K562 (cell line): ENCODE data around the gene MYO10. TPM values are rescaled to one million over a fixed set of nuclear protein-coding genes. Genes with fewer than 3 reads are reported as not detected.

ENCODE experiments used
- ATAC-seq: fragments of 200-7000 bp; cut with Tn5 transposase; 3 replicates; pipeline ENCODE4 v1.9.1; 2020; ENCODE audit warnings: moderate library complexity
- BruUV-seq: library from RNA; stranded (reverse); fragments of 400-500 nt; replicated peaks from 2 replicates; lab custom pipeline; 2021; lab: Mats Ljungman, UMichigan
- CTCF ChIA-PET: fragments of 300-600 bp; formaldehyde crosslinking; extraction: SDS; loops from one replicate; lab custom pipeline; 2021; ENCODE audit warnings: low intra/inter-chr PET ratio; lab: Yijun Ruan, JAX
- POLR2A ChIA-PET: fragments of 300-600, 350-650 bp; sonication (Branson Sonifier 250); formaldehyde crosslinking; extraction: SDS; loops from one replicate; lab custom pipeline; 2021; ENCODE audit warnings: antibody characterized with exemption, inconsistent platforms; lab: Yijun Ruan, JAX
- DNase-seq, 4 experiments: peaks; one replicate each; pipeline versions ENCODE4 v3.0.0 to v3.0.0-alpha.2; 2011 to 2018; ENCODE audit warnings: low spot score in 3 of 4, mixed read lengths in 3 of 4; ENCODE audit errors: extremely low read depth in 1 of 4
- FAIRE-seq: peaks from 2 replicates; lab custom pipeline; 2011; peaks lifted over from hg19 to GRCh38; lab: Jason Lieb, UNC
- H2AFZ ChIP-seq: 2 replicates; pipeline ENCODE4 v1.6.0; 2011; ENCODE audit warnings: low read depth, low read length, control low read depth, inconsistent platforms
- H3K27ac ChIP-seq: fragments of 200-600 bp; 3 replicates; pipeline ENCODE4 v1.8.0; 2011; ENCODE audit warnings: low read depth, mild to moderate bottlenecking, control low read depth, inconsistent platforms, low read length, moderate library complexity, mixed read lengths; ENCODE audit errors: extremely low read depth
- H3K27me3 ChIP-seq, 2 experiments: fragments of 300-600 bp in 1 of 2; 2 replicates in 1 of 2; 3 replicates in 1 of 2; pipeline versions ENCODE4 v1.6.0 to v1.8.0; 2011; ENCODE audit warnings: inconsistent platforms in 2 of 2, low read length in 2 of 2, mild to moderate bottlenecking in 1 of 2, mixed read lengths in 1 of 2, moderate library complexity in 1 of 2; ENCODE audit not compliant: control insufficient read depth in 2 of 2, insufficient read depth in 2 of 2
- H3K36me3 ChIP-seq: fragments of 300-600 bp; 3 replicates; pipeline ENCODE4 v1.8.0; 2011; ENCODE audit warnings: mild to moderate bottlenecking, low read length, inconsistent platforms; ENCODE audit not compliant: control insufficient read depth, insufficient read depth
- H3K4me1 ChIP-seq, 2 experiments: fragments of 200-600 bp in 1 of 2; replicated peaks in 1 of 2; 2 replicates in 1 of 2; 3 replicates in 1 of 2; pipeline versions ENCODE4 v1.5.1 to v1.8.0; 2011; ENCODE audit warnings: inconsistent platforms in 2 of 2, low read length in 2 of 2, mild to moderate bottlenecking in 1 of 2, mixed read lengths in 1 of 2, moderate library complexity in 1 of 2; ENCODE audit not compliant: control insufficient read depth in 2 of 2, insufficient read depth in 2 of 2
- H3K4me2 ChIP-seq: 2 replicates; pipeline ENCODE4 v1.6.1; 2011; ENCODE audit warnings: low read length, control low read depth, inconsistent platforms, mixed read lengths; ENCODE audit not compliant: insufficient read depth
- H3K4me3 ChIP-seq: fragments of 200-600 bp; sonication (generic), shearing (Covaris generic); 2 replicates; pipeline ENCODE4 v1.5.1; 2016; ENCODE audit warnings: control low read depth, inconsistent platforms
- H3K79me2 ChIP-seq: fragments of 200-600 bp; 3 replicates; pipeline ENCODE4 v1.8.0; 2011; ENCODE audit warnings: low read length, inconsistent platforms; ENCODE audit not compliant: control insufficient read depth, insufficient read depth
- H3K9ac ChIP-seq, 2 experiments: 2 replicates each; pipeline versions ENCODE4 v1.6.0 to v1.6.1; 2011; ENCODE audit warnings: low read depth in 2 of 2, low read length in 2 of 2, control low read depth in 1 of 2, inconsistent platforms in 1 of 2, mild to moderate bottlenecking in 1 of 2, mixed read lengths in 1 of 2; ENCODE audit not compliant: insufficient read depth in 1 of 2
- H3K9me1 ChIP-seq: one replicate; pipeline ENCODE4 v1.6.0; 2011; ENCODE audit warnings: inconsistent platforms, mild to moderate bottlenecking, low read length, moderate library complexity; ENCODE audit not compliant: control insufficient read depth, insufficient read depth
- H3K9me3 ChIP-seq: replicated peaks from 2 replicates; pipeline ENCODE4 v1.5.1; 2011; ENCODE audit warnings: low read depth, low read length, inconsistent platforms; ENCODE audit not compliant: control insufficient read depth, insufficient read depth
- H4K20me1 ChIP-seq: replicated peaks from 2 replicates; pipeline ENCODE4 v1.6.1; 2011; ENCODE audit warnings: low read length, inconsistent platforms, mixed read lengths; ENCODE audit not compliant: control insufficient read depth, insufficient read depth
- CBX5 ChIP-seq: IDR thresholded peaks from 2 replicates; pipeline ENCODE4 v1.6.1; 2014; ENCODE audit warnings: low read depth, borderline replicate concordance
- CHCHD3 ChIP-seq: fragments of 250-450 bp; sonication (Bioruptor Pico); IDR thresholded peaks from 2 replicates; pipeline ENCODE4 v2.1.2; 2022; ENCODE audit warnings: mild to moderate bottlenecking
- DEAF1 ChIP-seq: fragments of 450-650 bp; formaldehyde crosslinking; IDR thresholded peaks from 2 replicates; pipeline ENCODE4 v1.4.0; 2020; ENCODE audit warnings: mild to moderate bottlenecking, moderate library complexity
- HMG20A ChIP-seq: fragments of 450-650 bp; formaldehyde crosslinking; conservative IDR thresholded peaks from 2 replicates; pipeline ENCODE4 v1.4.0; 2020; ENCODE audit warnings: mild to moderate bottlenecking, mixed read lengths
- MLX ChIP-seq, 2 experiments: fragments of 450-650 bp in 1 of 2; sonication (generic) in 1 of 2; formaldehyde crosslinking; conservative IDR thresholded peaks; 2 replicates each; pipeline versions ENCODE4 v1.4.0 to v1.8.1; 2020 to 2022; ENCODE audit warnings: mild to moderate bottlenecking in 1 of 2, missing genetic modification reagents in 1 of 2
- SOX6 ChIP-seq: fragments of 450-650 bp; IDR thresholded peaks from 2 replicates; pipeline ENCODE4 v1.6.1; 2014; ENCODE audit warnings: mild to moderate bottlenecking
- TEAD1 ChIP-seq, 2 experiments: fragments of 450-650 bp in 1 of 2; sonication (generic) in 1 of 2; formaldehyde crosslinking; IDR thresholded peaks; 2 replicates each; pipeline versions ENCODE4 v1.4.0 to v1.8.0; 2020 to 2022; ENCODE audit warnings: mild to moderate bottlenecking in 2 of 2, missing genetic modification reagents in 1 of 2
- THRA ChIP-seq: fragments of 450-650 bp; IDR thresholded peaks from 2 replicates; pipeline ENCODE4 v1.6.1; 2017; ENCODE audit warnings: mild to moderate bottlenecking, moderate library complexity
- TSC22D4 ChIP-seq: fragments of 450-650 bp; IDR thresholded peaks from 2 replicates; pipeline ENCODE4 v1.6.1; 2016; ENCODE audit warnings: missing genetic modification characterization, missing biosample characterization, control low read depth
- USF1 ChIP-seq: sonication (generic); formaldehyde crosslinking; IDR thresholded peaks from 2 replicates; pipeline ENCODE4 v1.9.0; 2022; ENCODE audit warnings: mild to moderate bottlenecking, missing genetic modification reagents
- ZNF133 ChIP-seq: fragments of 250-450 bp; sonication (Bioruptor Pico); IDR thresholded peaks from 2 replicates; pipeline ENCODE4 v1.4.0; 2020; ENCODE audit warnings: mild to moderate bottlenecking
- ZNF140 ChIP-seq: fragments of 250-450 bp; sonication (Bioruptor Pico); IDR thresholded peaks from 2 replicates; pipeline ENCODE4 v1.8.0; 2021; ENCODE audit warnings: moderate library complexity, mild to moderate bottlenecking, inconsistent platforms
- ZNF280A ChIP-seq: fragments of 450-650 bp; IDR thresholded peaks from 2 replicates; pipeline ENCODE4 v1.6.1; 2018; ENCODE audit warnings: mild to moderate bottlenecking, low read depth; ENCODE audit not compliant: partially characterized antibody
- WGBS: fragments of 100-300 bp; shearing (Covaris generic); methylation state at CpG from one replicate; pipeline ENCODE4 v1.1.6; 2016; ENCODE audit warnings: low coverage, mixed read lengths; ENCODE audit not compliant: insufficient coverage; ENCODE audit errors: missing lambda C conversion rate; 5-methylcytosine and 5-hydroxymethylcytosine counted together
- in situ Hi-C: fragments of 300-500 bp; cut with MboI; formaldehyde crosslinking; loops from 4 replicates; pipeline ENCODE4 v1.15.0; 2018; ENCODE audit warnings: inconsistent platforms, mixed read lengths
- intact Hi-C: fragments of 100-400 bp; cut with micrococcal nuclease; formaldehyde crosslinking; loops from 2 replicates; pipeline ENCODE4 v1.14.2; 2022
- polyA plus RNA-seq, 8 experiments: library from polyadenylated mRNA; depleted of rRNA in 4 of 8; stranded (reverse) in 5 of 8; unstranded in 3 of 8; fragments of >200 nt; fragmentation: Nextera tagmentation in 2 of 8; fragmentation: Illumina TruSeq in 1 of 8; extraction: Ambion mirVana in 2 of 8; extraction: Trizol in 1 of 8; gene quantifications; 2 replicates each; pipeline versions ENCODE4 v1.2.1 to v1.2.3, GENCODE V29; 2011 to 2014; ENCODE audit warnings: inconsistent platforms in 1 of 8, missing spikeins in 1 of 8
- total RNA-seq, 7 experiments: library from RNA; depleted of rRNA in 6 of 7; stranded (reverse); fragments of >200 nt in 6 of 7; fragmentation: Illumina TruSeq in 2 of 7; extraction: Trizol in 2 of 7; gene quantifications; 2 replicates each; pipeline versions ENCODE4 v1.2.1 to v1.2.3, GENCODE V29; 2011 to 2021; ENCODE audit warnings: low replicate concordance in 1 of 7

Gene MYO10
- total and polyA plus RNA-seq, 9 of the 15 experiments (the other 6 are each of a cell fraction or from before 2014, with no cell fraction given), result 0.04 to 0.24 TPM; not detected in 7

GRCh38 chr5:16626696-16627264 lies 309.3 kb downstream of the MYO10 start:
- no peaks in the 10 kb centered on the region for H3K4me1 ChIP-seq
- in situ Hi-C loops, result no loop called here
- no peak for DNase-seq
- no peak overlapping the region for H3K27ac ChIP-seq
- H3K9me3 ChIP-seq, result no peaks in the 10 kb centered on the region
- ATAC-seq, result no peak
- no peak overlapping the region for H2AFZ ChIP-seq
- no peak overlapping the region for H3K4me2 ChIP-seq
- no peak overlapping the region for H3K9ac ChIP-seq
- no peak for FAIRE-seq
- H3K27me3 ChIP-seq, result peaks cover 0 to 11% of the 10 kb centered on the region in 2 experiments; a peak in 1 of 5 replicates
- no peaks in the 10 kb centered on the region for H4K20me1 ChIP-seq
- no peaks in the 10 kb centered on the region for H3K9me1 ChIP-seq
- ChIA-PET POLR2A (interaction anchor here (0.8 kb wide), 1 partner anchor 693 kb away, joined by 3 read pairs; no protein-coding TSS in a partner anchor), CTCF (no interaction called here)
- H3K79me2 ChIP-seq, result no peaks in the 10 kb centered on the region
- 1% methylated on average over 5 of the region's 5 CpGs for WGBS
- H3K4me3 ChIP-seq, result no peak overlapping the region
- intact Hi-C loops, result no loop called here
- TF ChIP-seq TEAD1 (CRISPR knock-in tag; IDR thresholded peaks at IDR 0.05) (no peak), CHCHD3 (no peak), DEAF1 (no peak), ZNF140 (no peak), CBX5 (no peak), ZNF133 (CRISPR knock-in tag) (no peak), MLX (CRISPR knock-in tag; conservative IDR thresholded peaks at IDR 0.05) (no peak), USF1 (CRISPR knock-in tag) (no peak), TSC22D4 (tag) (no peak), HMG20A (no peak), SOX6 (no peak), ZNF280A (no peak), THRA (no peak)
- no TSS peak for BruUV-seq
- H3K36me3 ChIP-seq, result no peaks in the 10 kb centered on the region
